GM21723 (cell line): ENCODE measurements around the gene CDH23.
"Not testable (repeated sequence)": the region's sequence is repeated elsewhere in the genome, so short reads cannot be mapped to it uniquely, and the experiment has no call there.

Source experiments
- ATAC-seq: cut with Tn5 transposase; IDR thresholded peaks from one replicate; pipeline ENCODE4 v1.9.1; 2021; ENCODE audit warnings: mild to moderate bottlenecking, moderate library complexity; ENCODE audit not compliant: unreplicated experiment

CDH23 gene

DNA sequence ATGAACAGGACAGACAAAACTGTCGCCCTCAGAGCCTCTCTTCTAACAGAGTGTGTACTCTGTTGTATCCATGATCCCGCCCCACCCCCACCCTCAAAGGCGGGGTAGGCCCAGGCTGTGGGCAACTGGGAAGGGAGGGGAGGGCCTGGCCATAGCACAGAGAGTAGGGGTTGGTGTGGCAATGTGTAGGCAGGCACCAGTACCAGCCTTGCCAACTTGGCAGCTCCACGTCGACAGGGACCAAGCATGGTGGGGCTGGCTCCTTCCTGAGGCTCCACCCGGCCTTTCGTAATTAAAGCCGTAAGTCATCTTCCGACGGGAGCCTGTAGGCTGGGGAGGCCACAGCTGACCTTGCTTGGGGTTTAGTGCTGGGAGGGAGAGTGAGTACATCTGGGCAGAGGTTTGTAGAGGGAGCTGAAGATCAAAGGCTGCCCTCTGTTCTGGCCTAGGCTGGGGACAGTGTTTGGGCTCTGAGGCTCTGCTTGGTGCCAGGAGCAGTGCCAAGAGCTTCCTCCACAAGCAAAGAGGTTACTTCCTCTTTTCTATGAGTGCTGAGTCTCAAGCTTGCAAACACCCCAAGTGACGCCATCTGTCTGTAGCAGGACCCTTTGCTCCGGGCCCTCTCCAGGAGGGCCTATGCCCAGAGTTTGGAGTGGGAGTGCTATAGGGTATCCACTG is 201.2 kb downstream of the CDH23 start:
- ATAC-seq, result no peak

DNA sequence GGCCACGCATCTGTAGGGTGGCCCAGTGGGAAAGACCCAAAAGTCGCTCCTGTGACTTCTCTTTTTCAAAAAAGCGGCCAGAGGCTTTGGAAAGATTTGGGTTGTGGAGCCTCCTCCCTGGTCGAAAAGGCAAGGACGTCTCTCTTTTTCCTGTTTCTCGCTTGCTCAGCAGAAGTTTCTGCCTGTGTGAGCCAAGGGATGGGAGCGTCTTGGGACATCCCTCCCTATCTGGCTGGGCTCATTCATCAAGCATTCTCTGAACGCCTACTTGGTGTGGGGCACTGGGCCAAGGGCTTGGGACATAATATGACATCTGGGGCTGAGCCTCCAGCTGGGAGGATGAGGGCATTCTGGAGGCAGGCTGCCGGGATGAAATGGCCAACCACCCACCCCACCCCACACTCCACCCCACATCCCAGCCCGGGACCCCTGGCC is 201.9 kb downstream of the CDH23 start:
- no peak for ATAC-seq

DNA sequence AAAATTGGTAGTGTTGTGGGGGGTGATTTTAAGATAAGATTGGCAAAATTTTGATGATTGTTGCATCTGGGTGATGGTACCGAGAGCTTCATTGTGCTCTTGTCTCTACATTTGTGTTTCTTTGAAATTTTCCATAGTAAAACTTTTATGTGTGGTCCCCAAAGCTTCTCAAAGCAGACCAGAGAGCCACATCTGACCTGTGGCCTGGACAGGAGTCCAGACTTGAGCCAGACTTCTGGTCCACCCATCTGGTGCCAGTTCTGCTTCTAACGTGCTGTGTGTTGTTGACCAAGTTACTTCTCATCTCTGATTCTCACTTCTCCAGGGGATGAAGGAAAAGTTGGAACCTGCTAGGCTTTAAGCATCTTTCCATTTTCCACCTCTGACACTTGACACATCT is 202.8 kb downstream of the CDH23 start:
- no peak for ATAC-seq

DNA sequence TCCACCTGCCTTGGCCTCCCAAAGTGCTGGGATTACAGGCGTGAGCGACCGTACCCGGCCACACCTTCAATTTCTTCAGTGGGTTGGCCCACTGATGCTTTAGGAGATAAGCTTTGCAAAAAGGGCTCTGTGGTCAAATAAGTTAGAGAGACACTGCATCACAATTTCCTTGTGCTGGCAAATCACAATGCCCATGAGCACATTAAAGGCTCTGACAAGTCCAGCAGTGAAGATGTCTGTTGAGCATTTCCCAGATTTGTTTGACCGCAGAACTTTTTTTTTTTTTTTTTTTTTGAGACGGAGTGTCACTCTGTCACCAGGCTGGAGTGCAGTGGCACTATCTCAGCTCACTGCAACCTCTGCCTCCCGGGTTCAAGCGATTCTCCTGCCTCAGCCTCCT is 203.5 kb downstream of the CDH23 start:
- ATAC-seq, result not testable (repeated sequence)

DNA sequence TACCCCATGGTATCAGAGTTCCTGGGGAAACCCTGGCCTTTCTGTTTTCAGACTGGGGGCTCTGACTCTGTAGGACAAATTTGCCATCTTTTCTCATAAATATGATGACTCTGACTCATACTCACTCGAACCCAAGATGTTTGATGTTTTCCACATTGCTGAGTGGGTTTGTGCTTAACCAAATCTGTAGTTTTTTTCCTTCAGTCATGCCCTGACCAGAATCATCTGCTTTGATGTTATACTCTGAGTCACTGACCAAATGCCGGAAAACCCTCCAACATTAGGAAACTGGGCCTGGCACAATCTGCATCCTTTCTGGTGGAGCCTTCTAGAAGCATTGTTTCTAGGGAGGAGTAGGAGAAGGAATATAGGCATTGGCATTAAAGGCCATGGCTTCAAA is 204.1 kb downstream of the CDH23 start:
- ATAC-seq, result no peak

DNA sequence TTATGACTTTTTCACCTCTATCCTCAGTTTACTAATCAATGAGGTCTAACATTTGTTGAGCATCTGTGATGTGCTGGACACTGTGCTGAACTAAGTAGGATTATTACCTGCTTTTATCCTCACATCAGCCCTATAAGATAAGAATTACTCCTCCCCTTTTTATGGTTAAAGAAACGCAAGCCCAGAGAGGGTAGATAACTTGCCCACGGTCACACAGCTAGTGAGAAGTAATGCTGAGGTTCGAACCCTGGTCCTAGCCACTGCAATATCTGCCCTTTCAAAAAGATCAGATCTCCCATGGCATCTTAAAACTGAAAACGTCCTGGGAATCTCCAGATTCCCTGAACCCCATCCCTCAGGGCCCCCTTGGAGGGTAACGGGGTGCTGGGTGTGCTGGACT is 204.6 kb downstream of the CDH23 start:
- no peak for ATAC-seq

DNA sequence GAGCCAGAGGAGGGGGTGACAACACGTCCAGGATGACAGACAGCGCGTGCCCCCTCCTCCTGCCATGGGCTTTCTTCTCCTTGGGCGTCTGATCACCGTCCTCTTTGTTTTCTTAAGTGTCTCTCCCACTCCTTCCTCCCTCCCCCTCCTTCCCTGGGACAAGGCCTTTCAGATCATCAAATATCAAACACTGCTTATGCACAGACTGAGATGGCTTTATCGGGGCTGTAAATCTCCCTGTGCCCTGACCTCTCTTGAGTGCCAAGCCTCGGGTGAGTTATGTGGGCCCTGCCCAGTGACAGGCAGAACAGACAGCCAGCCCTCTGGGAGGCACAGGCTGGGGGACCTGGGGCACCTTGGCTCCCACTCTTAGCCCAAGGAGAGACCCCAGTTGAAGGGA is 206.4 kb downstream of the CDH23 start:
- ATAC-seq, result no peak

DNA sequence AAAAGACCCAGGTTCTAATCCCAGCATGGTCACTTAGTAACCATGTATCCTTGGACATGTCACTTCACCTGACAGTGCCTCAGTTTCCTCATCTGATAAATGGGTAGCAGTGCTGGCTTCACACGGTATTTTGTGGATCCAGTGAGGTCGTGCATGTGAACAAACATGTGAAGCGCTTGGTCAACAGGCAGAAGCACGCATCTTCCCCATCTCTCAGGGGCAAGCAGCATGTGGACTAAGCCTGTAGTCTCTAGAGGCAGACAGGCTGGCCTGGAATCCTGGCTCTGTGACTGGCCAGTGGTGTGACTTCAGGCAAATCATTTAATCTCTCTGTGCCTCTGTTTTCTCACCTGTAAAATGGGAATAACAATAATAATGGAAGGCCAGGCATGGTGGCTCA is 207.0 kb downstream of the CDH23 start:
- no peak for ATAC-seq

DNA sequence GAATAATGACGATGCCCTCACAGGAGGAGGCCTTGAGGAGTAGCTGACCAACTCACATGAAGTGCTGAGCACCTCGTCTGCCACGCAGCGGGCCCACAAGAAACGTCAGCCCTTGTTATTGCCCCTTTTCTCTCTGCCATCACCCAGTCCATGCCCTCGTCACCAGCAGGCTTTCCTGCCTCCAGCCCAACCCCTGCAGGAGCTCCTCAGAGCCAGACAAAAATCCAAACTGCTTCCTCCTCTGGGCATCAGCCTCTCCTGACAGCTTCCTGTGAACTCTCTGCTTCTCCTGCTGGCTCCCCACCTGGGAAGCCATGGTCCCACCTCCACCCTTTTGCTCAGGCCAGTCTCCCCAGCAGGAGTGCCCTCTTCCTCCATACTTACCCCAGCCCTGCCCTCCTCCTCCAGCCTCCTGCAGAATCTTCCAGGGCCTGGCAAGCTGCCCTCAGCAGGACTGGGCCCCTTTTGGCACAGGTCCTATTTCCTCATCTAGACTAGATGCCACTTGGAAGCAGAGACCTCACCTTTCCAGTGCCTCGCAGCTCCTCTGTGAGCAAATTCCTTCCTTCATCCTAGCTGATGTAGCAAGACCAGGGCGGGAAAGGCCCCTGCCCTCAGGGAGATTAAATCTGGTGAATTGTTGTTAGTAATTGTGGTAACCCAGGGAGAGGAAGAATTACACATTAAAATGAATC is 207.8 kb downstream of the CDH23 start:
- ATAC-seq, result no peak

DNA sequence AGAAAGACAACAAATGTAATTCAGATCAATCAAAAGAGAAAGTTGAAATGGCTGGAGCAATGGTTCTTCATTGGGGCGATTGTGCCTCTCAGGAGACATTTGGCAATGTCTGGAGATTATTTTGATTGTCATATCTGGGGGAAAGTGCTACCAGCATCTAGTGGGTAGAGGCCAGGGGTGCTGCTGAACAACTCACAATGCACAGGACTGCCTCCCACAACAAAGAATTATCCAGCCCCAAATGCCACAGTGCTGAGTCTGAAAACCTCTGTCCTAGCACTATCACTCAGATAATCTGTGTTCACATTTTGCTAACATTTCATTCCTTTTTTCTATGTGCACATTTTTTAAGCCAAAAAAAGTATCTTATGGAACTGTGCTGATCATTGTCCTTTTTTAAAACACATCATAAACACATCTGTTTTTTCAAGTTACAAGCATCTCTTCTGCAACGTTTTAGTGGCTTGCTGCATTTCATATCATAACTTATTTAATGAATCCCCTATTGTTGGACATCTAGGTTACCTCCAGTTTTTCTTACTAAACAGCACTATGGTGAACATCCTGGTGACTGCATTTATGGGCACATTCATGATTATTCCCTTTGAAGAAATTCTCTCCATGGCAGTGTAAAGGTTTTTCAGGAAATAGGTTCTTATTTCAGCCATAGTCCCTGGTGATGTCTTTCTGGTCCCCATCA is 208.7 kb downstream of the CDH23 start:
- ATAC-seq, result no peak

DNA sequence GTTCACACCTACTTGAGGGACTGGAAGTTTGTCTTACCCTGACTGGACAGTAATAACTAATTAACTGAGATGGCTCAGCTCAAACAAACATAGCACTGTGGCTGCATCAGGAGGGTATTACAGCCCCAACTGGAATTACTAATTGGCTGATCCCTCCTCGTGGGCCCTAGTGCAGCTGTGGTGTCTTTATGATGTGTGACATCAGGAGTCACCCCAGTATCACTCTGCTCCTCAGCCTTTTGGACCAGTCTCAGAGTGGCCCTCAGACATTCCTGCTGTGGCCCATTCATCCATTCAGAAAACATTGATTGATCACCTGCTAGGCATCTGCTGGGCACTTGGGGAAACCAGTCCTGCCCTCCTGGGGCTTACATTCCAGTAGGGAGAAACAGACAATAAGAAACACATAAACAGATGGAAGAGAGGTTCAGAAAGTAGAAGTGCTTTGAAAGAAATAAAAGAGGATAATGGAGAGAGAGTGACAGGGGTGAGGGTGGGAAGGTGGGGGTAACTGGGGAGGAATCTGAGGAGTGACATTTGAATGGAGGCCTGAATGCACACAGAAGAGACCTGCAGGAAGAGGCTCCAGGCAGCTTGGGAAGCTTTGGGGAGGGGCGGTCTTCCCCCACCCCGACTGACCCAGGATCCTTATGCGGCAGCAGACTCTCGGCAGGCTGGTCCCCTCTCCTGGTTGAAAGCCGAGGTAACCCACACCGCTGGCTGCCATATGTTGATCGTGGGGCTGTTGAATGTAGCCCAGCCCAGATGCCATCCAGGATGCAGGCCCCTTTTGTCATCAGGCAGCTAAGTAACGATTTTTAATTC is 209.7 kb downstream of the CDH23 start:
- ATAC-seq, result no peak

DNA sequence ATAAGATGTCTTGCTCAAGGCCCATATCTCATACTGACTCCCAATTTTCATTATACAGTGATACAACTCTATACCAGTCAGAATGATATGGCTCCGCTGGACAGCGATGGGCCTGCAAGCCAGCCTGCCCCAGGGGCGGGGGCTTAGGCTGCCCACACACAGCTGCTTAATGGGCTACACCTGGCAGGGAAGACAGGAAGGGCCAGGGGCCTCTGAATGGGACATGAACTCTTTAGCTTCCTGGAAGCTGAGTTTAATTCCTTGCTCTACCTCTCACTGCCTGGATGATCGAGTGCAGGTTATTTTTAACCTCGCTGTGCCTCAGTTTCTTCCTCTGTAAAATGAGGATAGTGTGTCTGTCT is 210.3 kb downstream of the CDH23 start:
- ATAC-seq, result no peak

DNA sequence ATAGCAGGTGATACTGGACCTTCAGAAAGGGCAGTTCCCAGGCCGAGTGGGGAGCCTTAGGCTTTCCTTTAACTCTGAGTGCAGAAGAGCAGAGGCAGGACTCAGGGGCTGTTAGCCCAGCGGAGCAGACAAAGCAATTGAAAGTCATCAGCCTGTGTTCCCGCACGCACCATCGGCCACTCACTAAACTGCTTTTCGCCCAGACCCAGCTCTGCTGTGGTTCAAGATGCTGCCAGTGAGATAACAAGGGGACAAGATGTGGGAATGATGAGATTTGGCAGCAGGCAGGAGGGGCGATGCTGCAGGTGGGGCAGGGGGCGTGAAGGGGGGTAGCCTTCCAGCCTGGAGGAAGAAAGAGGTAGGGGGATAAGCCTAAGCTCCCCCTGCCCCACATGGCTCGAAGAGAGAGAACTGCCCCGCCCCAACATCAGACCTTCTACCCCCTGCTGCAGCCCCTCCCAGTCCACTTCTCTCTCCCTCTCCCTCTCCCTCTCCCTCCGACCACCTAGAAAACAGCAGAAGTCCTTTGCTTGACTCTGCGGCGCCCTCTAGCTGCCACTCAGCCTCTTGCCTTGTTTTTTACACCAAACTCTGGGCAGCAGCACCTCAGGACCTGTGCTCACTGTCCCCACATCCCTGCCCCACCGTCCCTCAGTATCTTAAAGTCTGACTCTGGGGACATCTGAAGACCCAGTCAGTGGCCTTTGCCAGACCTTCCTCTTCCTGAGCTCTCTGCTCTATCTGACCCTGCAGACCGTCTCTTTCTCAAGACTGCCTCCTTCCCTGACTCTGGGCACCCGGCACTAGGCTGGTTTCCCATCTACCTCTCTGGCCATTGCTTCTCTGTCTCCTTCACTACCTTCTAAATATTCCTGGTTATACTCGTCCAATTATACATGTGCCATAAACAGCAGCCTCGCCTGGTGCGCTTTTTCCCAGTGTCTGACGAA is 212.4 kb downstream of the CDH23 start:
- ATAC-seq, result no peak

DNA sequence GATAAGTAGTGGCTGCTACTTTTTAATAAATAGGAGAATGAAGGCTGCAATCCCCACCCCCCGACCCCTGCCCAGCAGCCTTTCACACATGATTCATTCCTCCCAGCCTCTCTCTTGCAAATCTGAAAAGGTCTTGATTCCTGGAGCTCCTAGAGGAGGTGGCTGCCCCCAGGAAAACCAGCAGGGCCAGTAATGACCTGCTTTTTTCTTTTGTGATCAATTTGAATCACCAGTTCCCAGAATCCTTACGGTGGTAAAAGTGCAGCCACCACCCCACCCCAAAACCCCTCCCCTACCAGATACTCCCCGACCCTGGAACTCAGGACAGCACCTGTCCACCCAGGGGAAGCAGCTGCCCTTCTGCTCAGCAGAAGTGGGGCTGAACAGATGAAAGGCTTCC is 213.9 kb downstream of the CDH23 start:
- ATAC-seq, result no peak

DNA sequence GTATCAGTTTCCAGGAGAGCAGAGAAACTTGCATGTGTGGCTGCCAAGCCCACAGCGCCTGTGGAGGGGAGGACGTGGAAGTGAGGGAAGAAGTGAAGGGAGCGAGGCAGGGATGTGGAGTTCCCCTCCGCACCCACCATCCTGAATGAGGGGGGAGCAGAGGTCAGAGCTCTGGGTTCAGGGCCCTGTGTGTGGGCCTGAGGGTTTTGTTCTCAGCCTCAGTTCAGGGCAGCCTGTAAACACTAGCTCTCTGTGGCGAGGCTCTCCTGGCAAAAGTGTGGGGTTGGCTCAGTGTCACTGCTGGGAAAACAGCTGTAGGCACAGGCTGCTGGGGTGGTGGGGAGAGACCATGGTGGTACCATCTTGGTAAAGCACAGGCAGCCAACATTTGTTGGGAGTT is 214.4 kb downstream of the CDH23 start:
- ATAC-seq, result no peak

DNA sequence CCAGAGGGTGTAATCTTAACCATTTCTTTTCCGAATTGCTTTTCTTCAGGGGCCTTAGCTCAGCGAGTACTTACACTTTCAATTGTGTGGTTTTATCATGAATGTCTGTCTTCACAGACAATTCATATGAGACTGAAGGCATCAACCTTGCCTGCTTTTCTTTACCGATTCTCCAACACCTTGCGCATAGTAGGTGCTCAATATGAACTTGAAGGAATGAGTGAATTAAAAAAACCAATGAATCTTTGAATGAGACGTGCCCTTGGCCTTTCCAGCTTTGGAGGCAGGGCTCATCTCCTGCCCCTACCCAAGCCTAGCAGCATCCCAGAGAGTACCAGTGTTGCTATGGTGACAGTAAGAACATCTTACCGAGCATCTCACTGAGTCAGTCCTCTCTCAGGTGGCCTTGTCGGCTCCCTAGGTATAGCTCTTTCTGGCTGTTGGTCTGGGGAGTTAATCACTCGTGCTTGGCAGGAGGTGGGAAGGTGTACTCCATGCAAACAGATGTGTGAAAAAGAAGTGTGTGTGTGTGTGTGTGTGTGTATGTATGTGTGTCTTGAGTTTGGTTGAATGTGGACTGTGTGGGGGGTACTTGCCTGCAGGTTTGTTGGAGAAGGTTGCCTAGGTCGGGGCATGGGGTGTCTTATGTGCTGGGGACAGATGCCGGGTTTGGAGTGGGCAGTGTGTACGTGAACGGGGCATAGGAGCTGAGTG is 215.1 kb downstream of the CDH23 start:
- no peak for ATAC-seq

DNA sequence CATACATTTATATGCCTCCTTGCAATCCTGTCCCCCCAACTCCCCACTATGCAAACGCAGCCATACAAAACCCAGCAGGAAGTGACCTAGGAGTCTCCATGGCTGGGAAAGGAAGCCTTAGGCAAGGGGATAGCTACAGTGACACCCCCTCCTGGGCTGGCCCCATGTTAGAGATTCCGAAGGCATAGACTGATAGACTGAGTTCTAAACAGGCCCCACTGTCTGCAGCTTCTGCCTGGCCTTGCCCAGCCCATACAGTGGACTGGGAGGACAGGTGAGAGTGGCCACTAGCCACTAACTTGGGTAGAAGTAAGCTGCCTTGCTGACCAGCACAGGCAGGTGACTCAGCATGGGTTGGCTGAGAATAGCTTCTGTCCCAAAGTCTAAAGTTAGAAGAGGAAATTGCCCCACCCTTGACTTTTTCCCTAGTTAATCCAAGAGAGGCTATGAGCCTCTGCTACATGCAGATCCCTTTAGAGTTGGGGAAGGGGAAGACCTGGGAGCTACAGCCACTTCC is 216.6 kb downstream of the CDH23 start:
- no peak for ATAC-seq

DNA sequence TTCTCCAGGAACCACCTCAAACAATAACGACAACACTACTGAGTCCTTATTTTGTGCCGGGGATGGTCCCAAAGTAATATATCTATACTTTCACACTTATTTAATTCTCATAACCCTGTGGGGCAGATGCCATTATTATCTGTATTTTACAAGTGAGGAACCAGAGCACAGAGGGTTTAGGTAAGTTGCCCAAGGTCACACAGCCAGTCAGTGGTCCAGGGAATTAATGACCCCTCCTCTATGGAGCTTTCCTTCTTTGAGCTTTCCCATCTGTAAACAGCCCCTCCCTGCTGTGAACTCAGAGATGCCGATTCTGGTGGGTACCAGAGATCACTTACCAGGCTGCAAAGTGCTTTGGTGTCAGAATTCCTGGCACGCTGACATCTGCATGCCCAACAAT is 217.2 kb downstream of the CDH23 start:
- ATAC-seq, result no peak

DNA sequence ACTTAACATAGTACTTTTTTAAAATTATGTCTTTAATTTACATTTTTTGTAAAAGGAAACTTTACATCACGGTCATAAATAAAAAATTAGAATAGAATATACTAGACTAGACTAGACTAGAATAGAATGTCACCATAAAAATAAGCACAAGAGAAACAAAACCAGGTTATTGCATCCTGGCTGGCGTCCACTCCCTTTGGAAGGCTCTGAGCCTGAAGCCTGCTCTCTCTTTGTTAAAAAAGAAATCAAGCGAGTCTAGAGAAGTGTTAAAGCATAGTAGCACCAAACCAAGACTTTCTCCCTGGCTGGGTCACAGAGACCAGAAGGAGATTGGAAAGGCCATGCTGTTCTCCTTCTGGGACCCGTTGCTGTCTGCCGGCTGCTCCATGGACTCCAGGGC is 218.2 kb downstream of the CDH23 start:
- ATAC-seq, result no peak
